Esophagus muscularis mucosa (tissue), 4 donors: Measurements from ENCODE around the gene GRIK1.

ENCODE experiments used
- CTCF ChIP-seq, 3 experiments: fragments of 200-600 bp in 2 of 3; fragments of 450-650 bp in 1 of 3; sonication (generic) in 2 of 3; IDR thresholded peaks; one replicate each; pipeline ENCODE4 v1.5.1; 2017 to 2019; ENCODE audit warnings: antibody characterized with exemption in 3 of 3, mild to moderate bottlenecking in 2 of 3, moderate library complexity in 1 of 3
- EP300 ChIP-seq: sonication (generic); formaldehyde crosslinking; IDR thresholded peaks from one replicate; pipeline ENCODE4 v1.6.1; 2017; ENCODE audit warnings: antibody characterized with exemption
- POLR2AphosphoS5 ChIP-seq, 2 donors: sonication (generic); formaldehyde crosslinking; IDR thresholded peaks; one replicate each; pipeline ENCODE4 v1.6.1; 2017; ENCODE audit warnings: antibody characterized with exemption in 2 of 2

GRCh38 chr21:29949991-29950390 lies 10.2 kb upstream of the GRIK1 start:
- TF ChIP-seq CTCF (IDR thresholded peaks at IDR 0.05) = no peak
- TF ChIP-seq POLR2AphosphoS5 (IDR thresholded peaks at IDR 0.05) = no peak
- TF ChIP-seq EP300 = no peak
